GM18909 (cell line): ENCODE data around the gene ITPK1.

Experiments
- ATAC-seq: cut with Tn5 transposase; IDR thresholded peaks from one replicate; pipeline ENCODE4 v1.9.1; 2021; ENCODE audit warnings: mild to moderate bottlenecking; ENCODE audit not compliant: unreplicated experiment, poor library complexity

ITPK1 gene

DNA sequence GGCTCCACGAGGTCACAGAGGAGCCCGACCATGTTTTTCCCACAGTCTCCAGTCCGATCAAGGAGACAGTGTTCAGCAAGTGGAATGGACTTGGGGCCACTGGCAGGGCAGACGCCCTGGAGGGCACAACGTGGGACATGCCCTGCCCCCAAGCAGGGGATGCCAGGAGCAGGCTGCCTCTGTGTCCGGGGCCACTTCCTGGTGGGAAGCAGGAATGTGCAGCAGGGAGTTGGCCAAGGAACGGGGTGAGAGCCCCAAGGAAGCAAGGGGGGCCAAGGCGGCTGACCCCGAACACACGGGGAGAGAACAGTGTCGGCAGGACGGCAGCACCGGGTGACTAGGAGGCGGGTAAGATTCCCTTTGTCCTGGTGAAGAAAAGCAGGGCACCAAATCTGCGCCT lies 100.2 kb downstream of the ITPK1 start:
- no peak for ATAC-seq

DNA sequence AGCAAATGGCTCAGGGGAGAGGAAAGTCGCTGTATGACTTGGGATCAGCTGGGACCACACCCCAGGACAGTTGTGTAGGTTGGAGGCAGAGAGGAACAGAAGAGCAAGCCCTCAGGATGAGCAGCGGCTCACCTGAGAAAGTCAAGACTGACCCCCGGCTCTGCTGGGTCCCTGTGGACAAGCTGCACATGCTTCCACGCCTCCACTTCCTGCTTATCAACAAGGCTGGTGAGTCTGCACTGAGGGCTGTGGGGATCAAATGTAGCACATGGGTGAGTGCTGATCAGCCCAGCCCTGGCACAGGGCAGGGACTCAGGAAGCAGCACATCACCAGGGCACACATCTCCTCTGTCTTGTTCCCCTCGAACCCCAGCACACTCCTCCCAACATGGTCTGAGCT lies 100.7 kb downstream of the ITPK1 start:
- no peak for ATAC-seq

DNA sequence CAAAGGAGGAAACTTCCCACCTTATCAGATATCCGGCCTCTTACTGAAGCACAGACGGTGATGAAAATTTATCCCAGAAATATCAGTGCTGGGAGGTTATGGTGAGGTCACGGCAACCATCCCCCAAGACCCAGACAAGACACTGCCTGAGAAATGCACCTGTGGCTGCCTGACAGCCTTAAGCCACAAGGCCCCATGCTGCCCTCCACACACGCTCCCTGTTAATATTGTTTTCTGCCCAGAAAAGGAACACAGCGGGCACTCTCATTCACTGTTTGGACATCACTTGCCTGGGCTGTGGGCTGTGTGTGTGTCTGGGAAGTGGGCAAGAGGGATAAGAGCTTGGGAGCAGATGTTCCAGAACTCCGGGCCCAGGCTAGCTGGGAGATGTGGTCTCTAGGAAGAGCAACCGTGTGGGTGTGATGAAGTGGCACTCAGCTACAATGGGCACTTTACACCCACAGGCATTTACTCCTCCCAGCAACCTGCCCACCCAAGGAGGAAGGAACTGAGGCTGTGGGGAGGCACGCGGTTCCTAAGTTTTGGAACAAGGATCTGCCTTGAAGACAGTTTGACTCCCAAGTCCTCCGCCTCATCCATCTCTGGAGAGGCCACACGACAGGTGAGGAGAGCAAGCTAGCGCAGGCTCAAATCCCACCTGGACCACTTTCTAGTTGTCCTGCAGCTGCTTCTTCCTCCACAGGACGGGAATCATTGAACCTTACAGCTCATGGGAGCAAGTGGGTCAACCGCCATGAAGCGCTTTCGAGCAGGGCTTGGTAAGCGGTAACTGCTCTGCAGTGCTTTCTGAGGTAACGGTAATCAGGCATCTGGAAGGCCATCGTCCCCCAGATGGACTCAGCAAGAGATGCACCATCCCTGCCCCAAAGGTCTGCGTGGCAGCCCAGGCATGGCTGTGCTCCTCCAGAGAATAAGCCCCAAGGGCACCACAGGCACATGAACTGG lies 101.4 kb downstream of the ITPK1 start:
- ATAC-seq, result no peak

DNA sequence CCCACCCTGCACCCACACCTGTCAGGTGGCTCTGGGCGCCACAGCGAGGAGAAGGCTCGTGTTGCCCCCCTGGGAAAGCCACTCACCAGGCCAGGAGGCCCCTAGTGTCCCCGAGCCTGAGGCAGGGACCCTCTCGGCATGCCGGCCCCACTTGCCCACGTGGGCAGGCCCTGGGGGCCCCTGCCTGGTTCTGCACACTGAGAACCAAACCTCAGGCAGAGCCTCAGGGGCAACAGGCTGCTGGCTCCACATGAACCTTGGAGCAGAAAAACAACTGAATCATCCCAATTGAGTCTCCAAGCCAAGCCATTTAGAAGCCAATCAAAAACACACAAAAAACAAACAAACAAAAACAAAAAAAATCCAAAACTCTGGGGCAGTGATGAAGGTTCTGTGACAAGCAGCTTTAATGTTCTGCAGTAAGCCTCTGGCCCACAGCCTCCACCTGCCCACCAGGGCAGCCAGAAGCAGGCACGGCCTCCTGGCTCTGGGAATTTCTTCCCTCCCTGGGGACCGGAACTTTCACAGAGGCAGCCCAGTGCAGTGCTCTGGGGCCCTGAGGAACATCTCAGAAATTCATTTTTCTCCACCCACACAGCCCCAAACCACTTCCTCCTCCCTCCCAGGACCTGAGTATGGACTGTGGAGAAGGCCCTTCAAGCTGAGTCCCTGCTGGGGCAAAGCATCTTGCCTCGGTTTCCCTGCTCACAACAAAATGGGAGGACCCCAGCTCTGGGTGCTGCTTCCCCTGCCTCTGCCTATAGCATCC lies 102.6 kb downstream of the ITPK1 start:
- no peak for ATAC-seq

DNA sequence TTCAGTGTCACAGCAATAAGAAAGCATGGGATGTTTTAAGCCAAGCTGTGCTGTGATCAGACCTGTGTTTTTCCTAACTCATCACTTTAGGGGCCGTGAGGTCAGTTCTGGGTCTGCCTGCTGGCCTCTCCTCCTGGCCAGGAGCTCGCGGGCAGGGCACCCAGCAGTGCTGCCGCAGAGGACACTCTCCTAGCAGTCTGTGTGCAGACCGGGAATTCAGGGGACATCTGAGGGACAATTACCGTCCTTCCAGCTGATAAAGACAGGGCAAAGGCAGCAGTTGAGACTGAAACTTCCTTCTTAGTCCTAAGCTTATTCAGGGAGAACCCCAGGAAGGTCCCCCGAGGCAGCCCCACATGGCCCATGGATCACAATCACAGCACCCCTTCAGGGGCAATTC lies 103.2 kb downstream of the ITPK1 start:
- no peak for ATAC-seq

DNA sequence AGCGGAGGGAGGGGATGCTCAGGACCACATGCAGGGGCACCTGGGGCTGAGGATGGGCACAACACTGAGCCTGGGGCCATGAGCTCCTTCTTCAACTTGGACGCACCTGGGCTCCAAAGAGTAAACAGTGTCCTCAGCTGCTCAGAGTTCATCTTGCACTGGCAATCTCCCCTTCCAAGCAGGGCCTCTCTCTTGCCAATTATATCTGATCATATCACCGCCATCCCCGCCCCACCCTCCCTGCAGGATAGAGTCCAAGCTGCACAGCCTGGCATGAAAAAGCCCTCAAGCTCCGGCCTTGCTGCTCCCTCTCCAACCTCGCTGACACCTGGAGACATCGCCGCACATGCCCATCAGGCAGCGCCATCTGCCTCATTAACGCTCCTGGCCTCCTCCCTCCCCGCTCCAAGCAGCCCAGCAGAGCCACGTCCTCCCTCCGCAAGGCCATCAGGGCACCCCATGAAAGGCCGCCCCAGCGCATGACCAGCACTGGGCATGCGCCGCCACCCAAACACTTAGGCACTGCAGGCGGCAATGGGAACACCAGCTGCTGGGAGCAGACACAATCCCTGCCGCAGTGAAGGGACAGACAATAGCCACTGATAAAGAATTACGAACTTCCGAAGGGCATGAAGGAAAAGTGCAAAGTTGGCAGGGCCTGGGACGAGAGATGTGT lies 103.9 kb downstream of the ITPK1 start:
- no peak for ATAC-seq

DNA sequence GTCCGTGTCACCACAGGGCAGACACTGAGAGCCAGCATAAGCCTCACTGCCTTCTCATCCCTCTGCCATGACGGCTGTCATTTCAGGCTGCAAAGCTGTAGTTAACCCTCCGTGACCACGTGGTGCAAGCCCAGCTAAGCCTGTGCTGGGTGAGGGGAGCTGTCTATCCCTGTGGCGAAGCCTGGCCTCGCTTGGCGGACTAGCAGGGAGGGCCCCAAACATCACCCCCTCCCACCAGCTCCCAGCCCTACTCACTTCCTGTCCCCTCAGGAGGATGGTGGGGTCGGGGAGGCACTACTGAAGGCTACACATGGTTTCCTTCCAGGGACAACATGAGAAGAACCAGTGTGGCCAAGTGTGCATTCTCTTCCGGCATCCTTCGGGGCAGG lies 104.6 kb downstream of the ITPK1 start:
- ATAC-seq, result no peak

DNA sequence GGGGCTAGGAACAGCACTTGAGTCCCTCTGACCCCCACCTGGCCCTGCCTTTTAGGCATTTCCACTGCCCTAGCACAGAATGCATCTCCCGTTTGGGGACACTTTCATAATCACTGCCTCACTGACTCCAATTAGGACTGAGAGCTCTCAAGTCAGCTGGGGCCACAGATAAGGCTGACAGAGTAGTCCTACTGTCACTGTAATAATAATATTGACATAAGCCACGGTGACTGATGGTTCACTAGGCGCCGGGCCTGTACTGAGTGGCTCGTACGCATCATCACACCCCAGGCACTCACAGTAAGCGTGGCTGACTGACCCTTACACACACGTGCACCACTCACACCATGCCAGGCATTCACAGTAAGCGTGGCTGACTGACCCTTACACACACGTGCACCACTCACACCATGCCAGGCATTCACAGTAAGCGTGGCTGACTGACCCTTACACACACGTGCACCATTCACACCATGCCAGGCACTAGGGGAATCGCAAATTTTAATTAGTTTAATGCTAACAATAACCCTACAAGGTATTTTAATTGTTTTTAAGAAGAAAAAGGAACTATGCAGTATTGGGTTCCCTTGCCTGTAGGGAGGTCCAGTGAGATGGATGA lies 105.1 kb downstream of the ITPK1 start:
- ATAC-seq, result no peak

DNA sequence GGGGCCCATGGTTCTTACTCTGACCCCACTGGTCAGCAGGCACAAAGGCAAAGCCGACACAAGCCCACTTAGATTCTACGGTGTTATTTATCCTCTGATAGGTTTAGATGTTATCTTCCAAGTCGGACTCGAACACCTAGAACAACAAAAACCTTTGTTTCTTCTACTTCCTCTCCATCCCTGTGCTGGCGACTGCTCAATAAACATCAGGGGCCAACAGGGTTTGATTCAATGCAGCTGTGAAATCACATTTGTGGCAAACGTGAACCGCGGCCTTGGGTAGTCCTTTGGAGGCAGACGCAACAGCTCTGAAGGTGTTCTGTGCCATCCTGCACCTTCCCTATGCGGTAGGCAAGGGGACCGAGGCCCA lies 105.6 kb downstream of the ITPK1 start:
- ATAC-seq, result no peak

DNA sequence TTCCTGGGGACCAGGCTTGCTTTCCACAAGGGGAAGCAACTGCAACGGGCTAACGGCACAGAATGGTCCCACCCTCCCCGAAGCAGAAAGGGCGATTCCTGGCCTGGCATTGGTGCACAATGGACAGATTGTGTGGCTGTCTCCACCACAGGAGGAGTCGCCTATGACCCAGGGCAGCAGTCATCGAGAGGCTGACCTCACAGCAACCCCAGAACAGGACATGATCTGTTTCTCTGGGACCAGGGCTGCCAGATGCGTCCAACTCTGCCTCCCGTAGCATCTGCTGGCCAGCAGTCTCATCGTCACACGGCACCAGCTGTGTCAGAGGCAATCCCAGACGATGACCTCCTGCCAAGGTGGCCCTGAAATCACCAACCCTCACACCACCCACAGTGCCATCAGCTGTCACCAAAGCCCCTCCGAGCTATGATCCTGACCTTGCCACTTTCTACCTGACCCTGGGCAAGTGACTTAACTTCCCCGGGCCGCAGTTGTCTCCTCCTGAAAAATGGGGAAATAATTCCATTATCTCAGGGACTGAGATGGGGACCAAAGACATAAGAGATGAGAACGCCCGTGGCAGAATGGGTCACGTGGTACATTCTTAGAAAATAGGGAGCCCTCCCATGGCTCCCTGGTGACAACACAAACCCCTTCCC lies 106.1 kb downstream of the ITPK1 start:
- ATAC-seq, result no peak

DNA sequence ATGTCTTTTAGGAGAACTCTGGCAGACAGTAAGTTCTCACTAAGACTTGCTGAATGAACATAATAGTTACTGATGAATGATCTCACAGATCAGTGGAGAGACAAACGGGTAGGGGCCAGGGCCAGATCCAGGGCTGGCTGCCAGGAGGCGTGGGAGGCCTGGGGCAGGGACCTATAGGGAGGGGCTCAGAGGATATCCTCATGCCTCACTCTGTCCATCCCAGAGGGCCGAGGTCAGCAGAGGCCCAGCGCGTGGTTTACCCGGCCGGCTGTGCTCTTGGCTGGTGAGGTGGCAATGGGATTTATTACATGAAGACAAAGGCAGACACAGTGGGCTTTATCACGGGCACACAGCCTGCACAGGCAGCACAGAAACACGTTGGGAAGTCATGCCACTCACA lies 107.3 kb downstream of the ITPK1 start:
- no peak for ATAC-seq

DNA sequence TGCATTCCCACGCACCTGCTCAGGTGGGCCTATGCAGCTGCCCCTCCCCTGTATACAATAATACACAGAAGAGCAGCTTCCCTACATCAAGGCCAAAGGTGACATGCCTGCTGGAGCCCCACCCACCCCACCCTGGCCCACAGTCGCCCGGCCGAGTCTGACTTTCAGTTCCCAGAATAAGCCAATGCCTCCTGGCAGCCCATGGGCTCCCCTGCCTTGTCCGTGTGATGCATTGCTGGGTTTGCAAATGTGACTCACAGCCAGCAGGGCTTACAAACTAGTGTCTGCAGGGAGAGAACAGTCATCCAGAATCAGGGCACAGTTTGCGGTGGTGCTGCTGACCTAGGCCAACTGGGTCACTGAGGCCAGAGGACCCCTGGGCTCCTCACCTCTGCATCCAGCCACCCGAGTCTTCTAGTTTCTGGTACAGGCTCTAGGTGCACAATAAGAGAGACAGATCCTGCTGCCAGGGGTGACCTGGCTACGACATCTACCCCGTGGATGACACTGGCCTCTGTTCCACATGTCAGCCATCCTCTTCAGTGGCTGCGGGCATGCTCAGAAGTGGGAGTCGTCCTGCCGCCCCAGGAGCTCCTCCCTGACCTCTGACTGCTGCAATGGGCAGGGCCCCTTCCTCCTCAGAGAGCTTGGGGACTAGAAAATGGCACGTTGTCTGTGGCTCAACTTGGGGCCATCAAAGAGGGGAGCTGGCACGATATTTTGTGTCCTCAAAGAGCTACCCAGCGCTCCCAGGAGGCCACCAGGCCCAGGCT lies 108.3 kb downstream of the ITPK1 start:
- ATAC-seq, result no peak

DNA sequence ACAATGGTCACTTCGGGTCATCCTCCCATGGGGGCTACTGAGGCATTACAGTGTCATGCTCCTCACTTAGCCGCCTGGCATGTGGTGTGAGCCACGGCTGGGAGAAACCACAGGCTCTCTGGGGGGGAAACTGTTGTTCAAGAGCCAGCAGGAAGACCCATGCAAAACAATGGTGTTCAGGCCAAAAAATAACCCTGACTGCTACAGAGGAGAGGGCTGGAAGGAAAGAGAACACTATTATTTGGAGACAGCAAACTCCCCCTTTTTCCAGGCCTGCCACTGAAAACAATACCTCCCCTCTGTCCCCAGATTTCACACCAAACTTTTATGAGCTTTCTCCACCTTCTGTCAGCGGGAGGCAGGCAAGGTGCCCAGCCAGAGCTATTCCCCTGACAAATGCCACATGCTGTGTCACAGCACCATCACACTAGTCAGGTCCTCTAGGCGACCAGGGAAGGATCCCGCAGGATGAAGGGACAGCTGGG lies 109.1 kb downstream of the ITPK1 start:
- ATAC-seq, result no peak

DNA sequence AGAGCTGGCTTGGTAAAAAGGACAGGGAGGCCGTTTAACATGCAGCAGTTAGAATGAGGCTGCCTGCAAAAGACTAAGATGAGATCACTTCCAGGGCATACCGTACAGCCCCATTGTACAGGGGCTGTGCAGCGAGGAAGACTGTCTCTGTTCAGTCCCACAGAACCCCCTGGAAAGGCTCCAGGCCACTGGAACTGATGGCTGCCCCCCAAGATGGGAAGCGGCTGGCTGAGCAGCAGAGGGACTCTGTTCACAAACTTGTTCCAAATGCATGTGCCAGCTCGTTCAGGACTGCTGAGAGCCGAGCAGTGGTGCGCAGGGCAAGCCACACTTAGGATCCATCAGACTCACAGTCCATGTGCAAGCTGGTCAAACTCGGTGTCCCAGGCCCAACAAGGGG lies 109.9 kb downstream of the ITPK1 start:
- no peak for ATAC-seq

DNA sequence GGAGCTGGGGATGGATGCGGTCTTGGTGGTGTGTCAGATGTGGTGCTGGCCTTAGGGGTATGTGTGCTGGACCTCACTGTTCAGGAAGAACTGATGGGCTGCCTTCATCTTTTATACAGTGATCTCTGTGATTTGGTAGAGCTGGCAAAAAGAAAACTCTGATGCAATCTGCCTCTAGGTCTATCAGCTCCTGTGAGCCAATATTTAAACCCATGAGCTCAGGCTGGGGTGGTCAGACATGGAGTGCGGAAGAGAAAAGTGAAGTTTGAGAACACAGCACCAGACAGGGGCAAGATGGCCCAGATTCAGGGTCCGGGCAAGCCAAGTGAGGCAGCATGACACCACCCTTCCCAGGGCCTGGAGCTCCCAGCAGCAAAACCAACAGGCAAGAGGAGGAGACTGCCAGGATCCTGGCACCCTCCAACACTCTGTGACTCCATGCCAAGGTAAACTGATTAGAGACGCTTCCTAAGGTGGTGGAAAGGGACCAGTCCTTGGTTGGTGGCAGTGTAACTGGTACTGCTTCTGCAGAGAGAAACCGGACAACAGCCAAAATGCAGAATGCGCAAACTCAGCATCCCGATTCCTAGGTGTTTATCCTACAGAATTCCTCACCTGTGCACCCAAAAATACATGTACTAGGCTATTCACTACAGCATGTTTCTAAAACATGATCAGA lies 110.5 kb downstream of the ITPK1 start:
- ATAC-seq, result no peak

DNA sequence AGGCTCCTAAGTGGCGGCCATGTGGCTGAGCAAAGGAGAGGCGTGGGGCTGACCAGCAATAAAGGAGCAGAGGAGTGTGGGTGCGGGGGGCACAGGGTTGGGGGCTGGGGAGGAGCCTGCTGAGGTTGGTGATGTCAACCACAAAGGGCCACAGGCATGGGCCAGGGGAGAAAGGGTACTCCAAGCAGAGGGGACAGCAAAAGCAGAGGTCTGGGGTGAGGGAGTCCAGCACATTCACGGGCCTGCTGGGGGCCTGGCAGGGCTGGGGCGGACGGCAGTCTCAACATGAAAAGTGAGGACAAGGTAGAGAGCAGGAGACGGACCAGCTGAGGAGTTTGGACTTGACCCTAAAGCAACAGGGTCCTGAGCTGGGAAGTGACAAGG lies 111.0 kb downstream of the ITPK1 start:
- ATAC-seq, result no peak

DNA sequence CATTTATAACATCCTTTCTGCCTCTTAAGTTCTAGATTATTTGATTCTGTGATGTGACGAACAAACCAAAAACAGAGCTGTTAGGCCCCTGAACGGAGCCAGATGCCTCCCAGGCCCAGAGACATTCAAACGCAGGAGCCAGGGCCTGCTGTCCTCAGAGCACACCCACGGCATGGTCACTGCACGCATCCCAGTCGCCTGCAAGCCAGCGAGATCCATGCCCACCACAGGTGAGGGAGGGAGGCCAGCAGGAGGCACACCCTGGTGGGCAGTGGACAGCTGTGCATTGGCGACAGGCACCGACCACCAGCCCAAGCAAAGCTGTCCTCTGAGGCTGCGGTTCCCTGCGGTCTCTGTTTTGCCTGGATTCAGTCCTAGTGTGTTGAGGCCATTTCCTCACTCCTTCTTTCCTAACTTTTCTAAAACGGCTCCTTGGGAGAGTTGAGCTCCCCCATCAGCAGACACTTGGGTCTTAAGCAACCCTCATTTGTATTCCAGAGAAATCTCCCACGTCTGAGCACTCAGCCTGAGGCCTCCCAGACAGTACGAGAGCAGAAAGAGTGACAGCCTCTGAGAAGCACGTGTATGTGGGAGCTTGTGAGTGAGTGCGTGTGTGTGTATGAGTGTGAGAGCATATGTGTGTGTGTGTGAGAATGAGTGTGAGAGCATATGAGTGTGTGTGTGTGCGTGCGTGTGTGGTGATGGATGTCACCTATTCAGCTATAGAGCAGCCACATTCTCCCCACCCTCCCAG lies 111.6 kb downstream of the ITPK1 start:
- ATAC-seq, result no peak

DNA sequence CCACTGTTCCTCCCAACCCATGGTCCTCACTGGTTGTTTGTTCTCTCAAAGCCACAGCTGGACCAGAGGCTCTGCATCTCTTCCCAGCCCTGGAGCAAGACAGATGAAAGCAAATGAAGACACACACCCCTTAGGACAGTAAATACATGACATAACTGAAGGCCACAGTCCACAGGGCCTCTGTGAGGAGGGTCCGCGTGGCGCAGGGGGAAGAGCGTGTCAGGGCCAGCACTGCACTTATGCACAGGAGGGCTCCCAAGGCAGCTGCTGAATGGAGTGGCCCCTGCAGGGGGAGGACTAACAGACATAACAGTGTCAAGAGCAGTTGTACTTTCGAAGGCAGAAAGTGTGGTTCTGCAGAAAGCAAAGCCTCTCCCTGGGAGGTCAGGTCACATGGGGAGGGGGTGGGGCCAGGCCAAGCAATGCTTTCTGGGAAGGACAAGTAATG lies 112.8 kb downstream of the ITPK1 start:
- ATAC-seq, result no peak
